Measurements from ENCODE around the gene HTR1D. TPM values are rescaled to one million over a fixed set of nuclear protein-coding genes. Genes with fewer than 3 reads are reported as not detected.

Gene HTR1D
- total RNA-seq, 2 experiments from 2014 or later, result not detected

DNA sequence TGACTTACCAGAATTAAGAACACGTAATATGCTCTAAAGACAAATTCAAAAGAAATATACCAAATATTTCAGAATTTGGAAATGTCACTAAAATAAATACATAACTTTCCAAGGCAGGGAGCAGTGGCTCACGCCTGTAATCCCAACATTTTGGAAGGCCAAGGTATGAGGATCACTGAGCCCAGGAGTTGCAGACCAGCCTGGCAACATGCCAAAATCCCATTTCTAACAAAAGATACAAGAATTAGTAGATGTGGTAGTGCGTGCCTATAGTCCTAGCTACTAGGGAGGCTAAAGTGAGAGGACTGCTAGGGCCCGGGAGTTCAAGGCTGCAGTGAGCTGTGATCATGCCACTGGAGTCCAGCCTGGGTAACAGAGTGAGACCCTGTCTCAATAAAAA is 60.4 kb downstream of the HTR1D start:
- TF ChIP-seq, protein P1, sequence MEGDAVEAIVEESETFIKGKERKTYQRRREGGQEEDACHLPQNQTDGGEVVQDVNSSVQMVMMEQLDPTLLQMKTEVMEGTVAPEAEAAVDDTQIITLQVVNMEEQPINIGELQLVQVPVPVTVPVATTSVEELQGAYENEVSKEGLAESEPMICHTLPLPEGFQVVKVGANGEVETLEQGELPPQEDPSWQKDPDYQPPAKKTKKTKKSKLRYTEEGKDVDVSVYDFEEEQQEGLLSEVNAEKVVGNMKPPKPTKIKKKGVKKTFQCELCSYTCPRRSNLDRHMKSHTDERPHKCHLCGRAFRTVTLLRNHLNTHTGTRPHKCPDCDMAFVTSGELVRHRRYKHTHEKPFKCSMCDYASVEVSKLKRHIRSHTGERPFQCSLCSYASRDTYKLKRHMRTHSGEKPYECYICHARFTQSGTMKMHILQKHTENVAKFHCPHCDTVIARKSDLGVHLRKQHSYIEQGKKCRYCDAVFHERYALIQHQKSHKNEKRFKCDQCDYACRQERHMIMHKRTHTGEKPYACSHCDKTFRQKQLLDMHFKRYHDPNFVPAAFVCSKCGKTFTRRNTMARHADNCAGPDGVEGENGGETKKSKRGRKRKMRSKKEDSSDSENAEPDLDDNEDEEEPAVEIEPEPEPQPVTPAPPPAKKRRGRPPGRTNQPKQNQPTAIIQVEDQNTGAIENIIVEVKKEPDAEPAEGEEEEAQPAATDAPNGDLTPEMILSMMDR (IDR thresholded peaks at IDR 0.05), result no peak
- no peaks in the 10 kb centered on the region for H3K27me3 Mint-ChIP-seq
- POLR2A ChIA-PET, result no interaction called here
- peaks cover 10% of the 10 kb centered on the region for H3K4me1 Mint-ChIP-seq (ENCODE audit: low read depth)
- intact Hi-C loops (cut with micrococcal nuclease), result no loop called here
- CTCF ChIA-PET, result no interaction called here
- H3K9me3 Mint-ChIP-seq, result no peaks in the 10 kb centered on the region
- no peaks in the 10 kb centered on the region for H3K36me3 Mint-ChIP-seq (ENCODE audit: low read depth)
- H3K27ac Mint-ChIP-seq, result no peak overlapping the region
- DNase-seq, result no peak
- H3K4me3 Mint-ChIP-seq, result no peak overlapping the region
- no peak for ATAC-seq

DNA sequence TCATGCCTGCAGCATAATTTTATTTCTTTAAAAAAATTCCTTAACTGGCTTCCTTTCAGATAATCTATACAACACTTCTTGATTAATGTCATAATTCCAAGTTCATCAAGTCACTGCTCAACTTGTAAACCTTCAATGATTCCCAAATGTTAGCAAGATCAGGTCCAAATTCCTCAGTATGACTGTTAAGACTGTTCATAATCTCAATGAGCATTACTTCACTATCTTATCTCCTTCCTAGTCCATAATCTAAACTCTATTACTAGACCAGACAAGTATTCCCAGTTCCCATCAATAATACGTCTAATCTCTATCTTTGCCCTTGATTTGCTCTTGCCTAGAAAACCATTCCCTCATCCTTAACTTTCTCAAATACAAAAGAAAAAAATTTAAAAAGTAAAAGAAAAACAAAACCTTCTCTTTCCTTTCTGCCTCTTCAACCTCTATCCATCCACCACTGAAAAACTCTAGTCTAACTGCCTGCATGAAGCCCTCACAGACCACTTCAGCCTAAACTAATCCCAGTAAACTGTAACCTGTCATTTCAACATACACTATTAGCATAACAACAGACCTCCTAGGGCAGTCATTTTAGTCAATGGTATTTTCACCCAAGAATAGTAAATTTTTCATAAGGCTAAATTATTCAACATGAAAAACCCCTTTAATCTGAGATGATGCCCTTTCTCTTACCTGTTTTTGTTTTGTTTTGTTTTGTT is 64.2 kb downstream of the HTR1D start:
- intact Hi-C loops (cut with micrococcal nuclease), result no loop called here
- DNase-seq, result no peak
- Mint-ChIP-seq H3K27me3 (no peaks in the 10 kb centered on the region), H3K4me3 (no peak overlapping the region), H3K36me3 (ENCODE audit: low read depth) (no peaks in the 10 kb centered on the region), H3K27ac (no peak overlapping the region), H3K4me1 (ENCODE audit: low read depth) (peaks cover 31% of the 10 kb centered on the region), H3K9me3 (no peaks in the 10 kb centered on the region)
- POLR2A ChIA-PET, result interaction anchor here (0.6 kb wide), 1 partner anchor 40 kb away, joined by 3 read pairs; no protein-coding TSS in a partner anchor
- ATAC-seq, result no peak
- CTCF ChIA-PET, result no interaction called here
- TF ChIP-seq, protein P1 (IDR thresholded peaks at IDR 0.05), result no peak

DNA sequence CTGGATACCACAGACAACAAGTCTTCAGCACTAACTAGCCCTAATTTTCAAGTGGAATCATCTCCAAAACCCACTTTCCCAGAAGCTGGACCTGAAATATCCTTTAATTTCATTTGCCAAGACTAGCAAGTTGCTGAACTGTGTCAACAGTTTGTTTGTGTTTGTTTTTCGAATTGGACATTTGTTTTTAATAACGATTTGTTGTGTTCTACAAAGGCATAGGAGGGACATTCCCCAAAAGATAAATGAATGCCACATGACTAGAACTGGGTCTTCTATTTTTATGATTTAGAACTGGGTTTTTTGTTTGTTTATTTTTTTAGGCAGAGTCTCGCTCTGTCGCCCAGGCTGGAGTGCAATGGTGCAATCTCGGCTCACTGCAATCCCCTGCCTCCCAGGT is 66.6 kb downstream of the HTR1D start:
- POLR2A ChIA-PET, result interaction anchor here (1.2 to 1.6 kb wide), 2 partner anchors 11 to 52 kb away, joined by 3 to 4 read pairs; no protein-coding TSS in a partner anchor
- CTCF ChIA-PET, result interaction anchor here (0.7 to 1.9 kb wide), 4 partner anchors 18 to 50 kb away, joined by 3 to 9 read pairs (median 5); partner anchors contain the start of gene LUZP1

DNA sequence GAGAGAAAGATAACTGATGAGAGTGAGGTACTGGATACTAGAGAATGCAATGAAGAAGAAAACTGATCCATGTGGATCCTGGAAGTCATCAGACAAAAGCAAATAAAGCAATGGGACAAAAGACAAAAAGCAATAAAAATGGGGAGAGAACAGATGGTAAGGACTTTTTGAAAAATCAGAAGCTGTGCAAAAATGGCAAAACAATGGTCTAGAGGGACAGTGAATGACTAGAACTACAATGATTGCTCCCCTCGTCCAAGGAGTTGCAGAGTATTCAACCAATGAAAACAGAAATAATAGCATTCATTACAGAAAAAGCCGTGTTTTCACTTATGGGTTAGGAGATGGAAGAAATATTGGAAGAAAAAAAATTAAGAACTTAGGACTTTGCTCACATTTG is 67.2 kb downstream of the HTR1D start:
- Mint-ChIP-seq H3K27ac (no peak overlapping the region), H3K4me1 (ENCODE audit: low read depth) (peaks cover 35% of the 10 kb centered on the region), H3K4me3 (no peak overlapping the region), H3K27me3 (no peaks in the 10 kb centered on the region), H3K36me3 (ENCODE audit: low read depth) (no peaks in the 10 kb centered on the region), H3K9me3 (no peaks in the 10 kb centered on the region)
- DNase-seq, result no peak
- intact Hi-C loops (cut with micrococcal nuclease), result no loop called here
- no peak for ATAC-seq
- ChIA-PET CTCF (interaction anchor here (0.7 kb wide), 1 partner anchor 19 kb away, joined by 3 read pairs; the partner anchor contains the start of gene LUZP1), POLR2A (interaction anchor here (1.2 to 1.6 kb wide), 2 partner anchors 10 to 51 kb away, joined by 3 to 4 read pairs; no protein-coding TSS in a partner anchor)
- TF ChIP-seq, protein P1 (IDR thresholded peaks at IDR 0.05), result no peak

More for the DNA sequence above, 66.6 kb downstream of the HTR1D start:
- peaks cover 35% of the 10 kb centered on the region for H3K4me1 Mint-ChIP-seq (ENCODE audit: low read depth)
- H3K27me3 Mint-ChIP-seq, result no peaks in the 10 kb centered on the region
- intact Hi-C loops (cut with micrococcal nuclease), result no loop called here
- DNase-seq, result no peak
- H3K4me3 Mint-ChIP-seq, result no peak overlapping the region
- no peak for ATAC-seq
- no peaks in the 10 kb centered on the region for H3K9me3 Mint-ChIP-seq
- no peak overlapping the region for H3K27ac Mint-ChIP-seq
- TF ChIP-seq, protein P1 (IDR thresholded peaks at IDR 0.05), result no peak
- H3K36me3 Mint-ChIP-seq (ENCODE audit: low read depth), result no peaks in the 10 kb centered on the region

DNA sequence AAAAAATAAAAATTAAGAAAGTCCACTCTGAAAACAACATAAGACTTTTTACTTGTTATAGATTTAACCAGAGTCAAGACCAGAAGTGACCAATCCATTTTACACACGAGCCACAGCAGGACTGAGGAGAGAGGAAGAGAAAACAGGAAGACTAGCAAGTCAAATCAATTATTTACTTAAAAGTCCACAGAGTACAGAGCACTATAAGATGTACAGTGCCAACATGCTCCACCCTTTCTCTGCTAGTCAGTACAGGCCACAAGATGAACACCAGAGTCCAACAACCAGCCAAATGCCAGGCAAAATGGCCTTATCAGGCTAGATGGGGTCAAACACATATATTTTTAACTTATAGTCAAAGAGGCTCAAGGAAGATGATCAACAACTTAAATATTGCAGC is 68.2 kb downstream of the HTR1D start:
- intact Hi-C loops (cut with micrococcal nuclease), result no loop called here
- CTCF ChIA-PET, result no interaction called here
- no peaks in the 10 kb centered on the region for H3K36me3 Mint-ChIP-seq (ENCODE audit: low read depth)
- TF ChIP-seq, protein P1 (IDR thresholded peaks at IDR 0.05), result no peak
- DNase-seq, result no peak
- H3K27me3 Mint-ChIP-seq, result no peaks in the 10 kb centered on the region
- H3K4me1 Mint-ChIP-seq (ENCODE audit: low read depth), result peaks cover 34% of the 10 kb centered on the region
- H3K4me3 Mint-ChIP-seq, result no peak overlapping the region
- POLR2A ChIA-PET, result no interaction called here
- ATAC-seq, result no peak
- H3K9me3 Mint-ChIP-seq, result no peaks in the 10 kb centered on the region
- H3K27ac Mint-ChIP-seq, result peak overlapping the region; percentile 14

All from activated CD8-positive, alpha-beta T cell treated with anti-CD3 and anti-CD28 coated beads for 36 hours (primary cell).